OCI-LY3 (cell line): ENCODE measurements around the gene PRSS22.

ENCODE experiments used
- H2AFZ ChIP-seq: fragments of 200-600, 300-600 bp; shearing (Covaris generic); 2 replicates; pipeline ENCODE4 v1.6.0; 2014; ENCODE audit warnings: antibody characterized with exemption, low read depth, low read length
- H3K27ac ChIP-seq: fragments of 200-600, 300-600 bp; sonication (generic); 2 replicates; pipeline ENCODE4 v1.5.1; 2014; ENCODE audit warnings: mild to moderate bottlenecking, low read length, moderate library complexity, mixed read lengths
- H3K27me3 ChIP-seq: fragments of 200-600, 300-600 bp; sonication (generic); 2 replicates; pipeline ENCODE4 v1.6.1; 2014; ENCODE audit warnings: low read depth, low read length, mixed read lengths
- H3K36me3 ChIP-seq: fragments of 200-600, 300-600 bp; sonication (generic); replicated peaks from 2 replicates; pipeline ENCODE3; 2014; ENCODE audit warnings: low read depth, low read length, mixed read lengths
- H3K4me1 ChIP-seq: fragments of 300-600, 200-600 bp; sonication (generic); 2 replicates; pipeline ENCODE4 v1.6.1; 2014; ENCODE audit warnings: low read length, mixed read lengths
- H3K4me2 ChIP-seq: fragments of 200-600, 300-600 bp; sonication (generic); 2 replicates; pipeline ENCODE4 v1.6.1; 2014; ENCODE audit warnings: low read length, mixed read lengths
- H3K4me3 ChIP-seq: fragments of 300-600, 200-600 bp; sonication (generic); 2 replicates; pipeline ENCODE4 v1.5.1; 2014; ENCODE audit warnings: antibody characterized with exemption, mild to moderate bottlenecking, low read length, moderate library complexity
- H3K79me2 ChIP-seq: fragments of 300-600, 200-600 bp; shearing (Covaris generic); 2 replicates; pipeline ENCODE4 v1.6.1; 2014; ENCODE audit warnings: mild to moderate bottlenecking, low read length, mixed read lengths
- H3K9ac ChIP-seq: fragments of 300-600, 200-600 bp; shearing (Covaris generic); 2 replicates; pipeline ENCODE4 v1.6.0; 2014; ENCODE audit warnings: mild to moderate bottlenecking, low read length, moderate library complexity
- H3K9me3 ChIP-seq: fragments of 200-600, 300-600 bp; shearing (Covaris generic); 2 replicates; pipeline ENCODE4 v1.6.1; 2014; ENCODE audit warnings: low read length, mixed read lengths; ENCODE audit not compliant: insufficient read depth
- H4K20me1 ChIP-seq: fragments of 200-600, 300-600 bp; sonication (generic); 2 replicates; pipeline ENCODE4 v1.6.1; 2016; ENCODE audit warnings: low read length, mixed read lengths; ENCODE audit not compliant: insufficient read depth
- CTCF ChIP-seq: fragments of 200-600, 300-600 bp; sonication (generic); IDR thresholded peaks from 2 replicates; pipeline ENCODE4 v1.5.1; 2014; ENCODE audit warnings: antibody characterized with exemption, low read length, low read depth
- EZH2phosphoT487 ChIP-seq: fragments of 200-600 bp; shearing (Covaris generic); IDR thresholded peaks from 2 replicates; pipeline ENCODE4 v1.6.1; 2018; ENCODE audit warnings: antibody characterized with exemption, mixed run types, low read depth

PRSS22 gene

GRCh38 chr16:2836646-2837508, 21.1 kb downstream of the PRSS22 start:
- TF ChIP-seq EZH2phosphoT487 (no peak), CTCF (no peak)
- no peak overlapping the region for H3K4me3 ChIP-seq
- no peaks in the 10 kb centered on the region for H3K4me1 ChIP-seq
- H4K20me1 ChIP-seq: no peaks in the 10 kb centered on the region
- H3K27ac ChIP-seq: no peak overlapping the region
- no peak overlapping the region for H3K9ac ChIP-seq
- H2AFZ ChIP-seq: no peak overlapping the region
- no peaks in the 10 kb centered on the region for H3K36me3 ChIP-seq
- H3K4me2 ChIP-seq: no peak overlapping the region
- no peaks in the 10 kb centered on the region for H3K9me3 ChIP-seq
- H3K79me2 ChIP-seq: no peaks in the 10 kb centered on the region
- no peaks in the 10 kb centered on the region for H3K27me3 ChIP-seq

GRCh38 chr16:2835638-2836493, 22.1 kb downstream of the PRSS22 start:
- Histone ChIP-seq H3K9me3 (no peaks in the 10 kb centered on the region), H3K27ac (no peak overlapping the region), H3K79me2 (no peaks in the 10 kb centered on the region), H3K4me3 (no peak overlapping the region), H3K4me1 (no peaks in the 10 kb centered on the region), H4K20me1 (no peaks in the 10 kb centered on the region), H2AFZ (no peak overlapping the region), H3K36me3 (no peaks in the 10 kb centered on the region), H3K4me2 (no peak overlapping the region), H3K9ac (no peak overlapping the region), H3K27me3 (no peaks in the 10 kb centered on the region)
- no peak for TF ChIP-seq EZH2phosphoT487
- no peak for TF ChIP-seq CTCF

GRCh38 chr16:2834968-2835367, 23.0 kb downstream of the PRSS22 start:
- Histone ChIP-seq H4K20me1 (no peaks in the 10 kb centered on the region), H3K27me3 (no peaks in the 10 kb centered on the region), H3K79me2 (no peaks in the 10 kb centered on the region), H3K36me3 (no peaks in the 10 kb centered on the region), H3K4me2 (no peak overlapping the region), H3K4me3 (no peak overlapping the region), H2AFZ (no peak overlapping the region), H3K9ac (no peak overlapping the region), H3K27ac (no peak overlapping the region), H3K9me3 (no peaks in the 10 kb centered on the region), H3K4me1 (no peaks in the 10 kb centered on the region)
- TF ChIP-seq EZH2phosphoT487: no peak
- TF ChIP-seq CTCF: no peak

- no peaks in the 10 kb centered on the region for H3K27me3 ChIP-seq
Observed at GRCh38 chr16:2833776-2834175, 24.2 kb downstream of the PRSS22 start.

More at GRCh38 chr16:2833776-2834175, 24.2 kb downstream of the PRSS22 start:
- H2AFZ ChIP-seq: no peak overlapping the region
- no peak overlapping the region for H3K27ac ChIP-seq
- H3K4me2 ChIP-seq: no peak overlapping the region
- H4K20me1 ChIP-seq: no peaks in the 10 kb centered on the region
- H3K4me3 ChIP-seq: no peak overlapping the region
- H3K9ac ChIP-seq: no peak overlapping the region
- no peaks in the 10 kb centered on the region for H3K9me3 ChIP-seq
- TF ChIP-seq EZH2phosphoT487: no peak
- TF ChIP-seq CTCF: no peak
- H3K4me1 ChIP-seq: no peaks in the 10 kb centered on the region
- H3K79me2 ChIP-seq: no peaks in the 10 kb centered on the region
- no peaks in the 10 kb centered on the region for H3K36me3 ChIP-seq
